Measurements from ENCODE around the gene PLEKHH2. TPM values are rescaled to one million over a fixed set of nuclear protein-coding genes. Genes with fewer than 3 reads are reported as not detected.
"Not testable (repeated sequence)": the region's sequence is repeated elsewhere in the genome, so short reads cannot be mapped to it uniquely, and the experiment has no call there.

Gene PLEKHH2
- total RNA-seq, 2 experiments from 2014 or later: 1.2 to 1.9 TPM

- POLR2A ChIA-PET: no interaction called here
- H3K4me1 Mint-ChIP-seq: no peaks in the 10 kb centered on the region
- no peak for DNase-seq
Observed at GRCh38 chr2:43714164-43714563, 77.1 kb downstream of the PLEKHH2 start.

GRCh38 chr2:43715300-43716098 lies 78.4 kb downstream of the PLEKHH2 start:
- DNase-seq: no peak
- Mint-ChIP-seq H3K36me3 (no peaks in the 10 kb centered on the region), H3K27me3 (peaks cover 10% of the 10 kb centered on the region), H3K27ac (no peak overlapping the region), H3K9me3 (no peaks in the 10 kb centered on the region), H3K4me1 (no peaks in the 10 kb centered on the region), H3K4me3 (no peak overlapping the region)
- POLR2A ChIA-PET: no interaction called here
- ATAC-seq (ENCODE audit: low read depth): no peak

More at GRCh38 chr2:43714164-43714563, 77.1 kb downstream of the PLEKHH2 start:
- Mint-ChIP-seq H3K4me3 (no peak overlapping the region), H3K27ac (no peak overlapping the region), H3K27me3 (peaks cover 10% of the 10 kb centered on the region), H3K9me3 (no peaks in the 10 kb centered on the region), H3K36me3 (no peaks in the 10 kb centered on the region)
- no peak for ATAC-seq (ENCODE audit: low read depth)

GRCh38 chr2:43717322-43717721 lies 80.3 kb downstream of the PLEKHH2 start:
- H3K4me3 Mint-ChIP-seq: no peak overlapping the region
- H3K4me1 Mint-ChIP-seq: no peaks in the 10 kb centered on the region
- ATAC-seq (ENCODE audit: low read depth): no peak
- no peaks in the 10 kb centered on the region for H3K36me3 Mint-ChIP-seq
- no peak overlapping the region for H3K27ac Mint-ChIP-seq
- POLR2A ChIA-PET: no interaction called here
- H3K27me3 Mint-ChIP-seq: peaks cover 10% of the 10 kb centered on the region
- no peak for DNase-seq
- H3K9me3 Mint-ChIP-seq: no peaks in the 10 kb centered on the region

- POLR2A ChIA-PET: no interaction called here
- Mint-ChIP-seq H3K27ac (no peak overlapping the region), H3K4me1 (no peaks in the 10 kb centered on the region), H3K4me3 (no peak overlapping the region), H3K36me3 (no peaks in the 10 kb centered on the region), H3K27me3 (peaks cover 6% of the 10 kb centered on the region), H3K9me3 (no peaks in the 10 kb centered on the region)
- DNase-seq: no peak
- ATAC-seq (ENCODE audit: low read depth): no peak
Observed at GRCh38 chr2:43718530-43719124, 81.6 kb downstream of the PLEKHH2 start.

- no peaks in the 10 kb centered on the region for H3K36me3 Mint-ChIP-seq
- POLR2A ChIA-PET: no interaction called here
- no peak for DNase-seq
Observed at GRCh38 chr2:43724728-43725526, 87.9 kb downstream of the PLEKHH2 start.

GRCh38 chr2:43725711-43726246 lies 88.7 kb downstream of the PLEKHH2 start:
- no peak overlapping the region for H3K4me3 Mint-ChIP-seq
- H3K27ac Mint-ChIP-seq: no peak overlapping the region
- POLR2A ChIA-PET: no interaction called here
- H3K27me3 Mint-ChIP-seq: peaks cover 2% of the 10 kb centered on the region
- ATAC-seq (ENCODE audit: low read depth) (no peak), DNase-seq (no peak)
- no peaks in the 10 kb centered on the region for H3K9me3 Mint-ChIP-seq
- no peaks in the 10 kb centered on the region for H3K36me3 Mint-ChIP-seq
- H3K4me1 Mint-ChIP-seq: no peaks in the 10 kb centered on the region

More at GRCh38 chr2:43724728-43725526, 87.9 kb downstream of the PLEKHH2 start:
- no peak for ATAC-seq (ENCODE audit: low read depth)
- H3K4me3 Mint-ChIP-seq: no peak overlapping the region
- no peaks in the 10 kb centered on the region for H3K4me1 Mint-ChIP-seq
- H3K27ac Mint-ChIP-seq: no peak overlapping the region
- no peaks in the 10 kb centered on the region for H3K9me3 Mint-ChIP-seq
- peaks cover 2% of the 10 kb centered on the region for H3K27me3 Mint-ChIP-seq

- H3K4me3 Mint-ChIP-seq; H3K27me3 Mint-ChIP-seq; H3K9me3 Mint-ChIP-seq; ATAC-seq (ENCODE audit: low read depth); DNase-seq; H3K4me1 Mint-ChIP-seq; POLR2A ChIA-PET; H3K36me3 Mint-ChIP-seq; H3K27ac Mint-ChIP-seq: not testable (repeated sequence)
Observed at GRCh38 chr2:43726961-43727633, 90.0 kb downstream of the PLEKHH2 start.

- H3K9me3 Mint-ChIP-seq: no peaks in the 10 kb centered on the region
- no peak for DNase-seq
Observed at GRCh38 chr2:43727634-43728014, 90.6 kb downstream of the PLEKHH2 start.

GRCh38 chr2:43729491-43730174 lies 92.6 kb downstream of the PLEKHH2 start:
- Mint-ChIP-seq H3K4me1 (no peaks in the 10 kb centered on the region), H3K36me3 (no peaks in the 10 kb centered on the region), H3K27me3 (peaks cover 3% of the 10 kb centered on the region), H3K9me3 (no peaks in the 10 kb centered on the region), H3K4me3 (no peak overlapping the region), H3K27ac (no peak overlapping the region)
- POLR2A ChIA-PET: no interaction called here
- ATAC-seq (ENCODE audit: low read depth): no peak
- DNase-seq: no peak

More at GRCh38 chr2:43727634-43728014, 90.6 kb downstream of the PLEKHH2 start:
- Mint-ChIP-seq H3K4me3 (no peak overlapping the region), H3K36me3 (no peaks in the 10 kb centered on the region), H3K4me1 (no peaks in the 10 kb centered on the region), H3K27ac (no peak overlapping the region), H3K27me3 (peaks cover 4% of the 10 kb centered on the region)
- POLR2A ChIA-PET: no interaction called here
- ATAC-seq (ENCODE audit: low read depth): no peak

- peaks cover 3% of the 10 kb centered on the region for H3K27me3 Mint-ChIP-seq
- POLR2A ChIA-PET: no interaction called here
- DNase-seq: no peak
- H3K9me3 Mint-ChIP-seq: no peaks in the 10 kb centered on the region
- H3K4me3 Mint-ChIP-seq: no peak overlapping the region
- no peak for ATAC-seq (ENCODE audit: low read depth)
- no peak overlapping the region for H3K27ac Mint-ChIP-seq
- no peaks in the 10 kb centered on the region for H3K4me1 Mint-ChIP-seq
- H3K36me3 Mint-ChIP-seq: no peaks in the 10 kb centered on the region
Observed at GRCh38 chr2:43731211-43731610, 94.2 kb downstream of the PLEKHH2 start.

GRCh38 chr2:43736637-43737036 lies 99.6 kb downstream of the PLEKHH2 start:
- no peak overlapping the region for H3K4me3 Mint-ChIP-seq
- H3K4me1 Mint-ChIP-seq: no peaks in the 10 kb centered on the region
- DNase-seq: no peak
- POLR2A ChIA-PET: no interaction called here
- no peaks in the 10 kb centered on the region for H3K9me3 Mint-ChIP-seq
- peaks cover 7% of the 10 kb centered on the region for H3K27me3 Mint-ChIP-seq
- no peaks in the 10 kb centered on the region for H3K36me3 Mint-ChIP-seq
- H3K27ac Mint-ChIP-seq: no peak overlapping the region
- ATAC-seq (ENCODE audit: low read depth): no peak

- Mint-ChIP-seq H3K36me3 (no peaks in the 10 kb centered on the region), H3K4me3 (no peak overlapping the region), H3K9me3 (no peaks in the 10 kb centered on the region), H3K4me1 (no peaks in the 10 kb centered on the region), H3K27me3 (peaks cover 6% of the 10 kb centered on the region), H3K27ac (no peak overlapping the region)
- DNase-seq: no peak
- no peak for ATAC-seq (ENCODE audit: low read depth)
- POLR2A ChIA-PET: no interaction called here
Observed at GRCh38 chr2:43737097-43737854, 100.2 kb downstream of the PLEKHH2 start.
